Epithelial cell of proximal tubule (primary cell): ENCODE data around the gene AXIN1. TPM values are rescaled to one million over a fixed set of nuclear protein-coding genes. Genes with fewer than 3 reads are reported as not detected.

Source experiments
- DNase-seq: peaks from one replicate; pipeline ENCODE4 v3.0.0-alpha.2; 2011; ENCODE audit warnings: low read depth
- H3K4me3 ChIP-seq: 2 replicates; pipeline ENCODE4 v1.5.1; 2011; ENCODE audit warnings: low read depth, mild to moderate bottlenecking, low read length
- total RNA-seq: library from RNA; depleted of rRNA; stranded (reverse); fragments of >200 nt; gene quantifications from 2 replicates; pipeline ENCODE4 v1.2.3, GENCODE V29; 2015
- TF ChIP-seq, protein P1 (sequence below): conservative IDR thresholded peaks from 2 replicates; pipeline ENCODE4 v1.5.1; 2012; ENCODE audit warnings: low read depth, mild to moderate bottlenecking, low read length

Gene AXIN1
- total RNA-seq, 1 donor from 2014 or later, result 36.0 TPM

DNA sequence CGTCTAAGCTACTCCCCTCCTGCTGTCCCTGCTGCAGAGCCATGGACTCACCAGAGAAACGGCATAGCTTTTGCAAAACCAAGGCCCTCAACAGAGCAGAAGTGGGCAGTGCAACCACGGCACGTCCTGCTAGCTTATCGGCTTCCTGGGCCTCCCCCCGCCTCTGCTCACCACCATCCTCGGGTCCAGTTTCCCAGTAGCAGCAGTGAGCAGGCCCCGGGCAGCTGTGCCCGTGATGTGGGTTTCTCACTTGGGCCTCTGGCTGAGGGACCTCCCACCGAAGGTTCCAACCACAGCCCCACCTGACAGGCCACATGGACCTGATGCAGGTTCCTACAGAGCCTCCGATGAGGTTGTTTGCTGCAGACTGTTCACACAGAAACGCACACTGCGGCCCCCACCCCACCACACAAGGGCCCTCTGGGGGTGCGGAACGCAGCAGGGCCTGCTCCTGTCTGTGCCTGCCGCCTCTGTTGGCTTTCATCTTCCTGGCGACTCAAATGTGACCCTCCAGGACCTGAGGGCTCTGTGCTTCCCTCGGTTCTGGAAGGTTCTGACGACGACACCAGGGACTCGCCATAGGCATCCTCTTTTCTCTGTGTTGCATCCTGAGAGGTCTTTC is 44.7 kb downstream of the AXIN1 start:
- DNase-seq, result no peak
- TF ChIP-seq, protein P1, sequence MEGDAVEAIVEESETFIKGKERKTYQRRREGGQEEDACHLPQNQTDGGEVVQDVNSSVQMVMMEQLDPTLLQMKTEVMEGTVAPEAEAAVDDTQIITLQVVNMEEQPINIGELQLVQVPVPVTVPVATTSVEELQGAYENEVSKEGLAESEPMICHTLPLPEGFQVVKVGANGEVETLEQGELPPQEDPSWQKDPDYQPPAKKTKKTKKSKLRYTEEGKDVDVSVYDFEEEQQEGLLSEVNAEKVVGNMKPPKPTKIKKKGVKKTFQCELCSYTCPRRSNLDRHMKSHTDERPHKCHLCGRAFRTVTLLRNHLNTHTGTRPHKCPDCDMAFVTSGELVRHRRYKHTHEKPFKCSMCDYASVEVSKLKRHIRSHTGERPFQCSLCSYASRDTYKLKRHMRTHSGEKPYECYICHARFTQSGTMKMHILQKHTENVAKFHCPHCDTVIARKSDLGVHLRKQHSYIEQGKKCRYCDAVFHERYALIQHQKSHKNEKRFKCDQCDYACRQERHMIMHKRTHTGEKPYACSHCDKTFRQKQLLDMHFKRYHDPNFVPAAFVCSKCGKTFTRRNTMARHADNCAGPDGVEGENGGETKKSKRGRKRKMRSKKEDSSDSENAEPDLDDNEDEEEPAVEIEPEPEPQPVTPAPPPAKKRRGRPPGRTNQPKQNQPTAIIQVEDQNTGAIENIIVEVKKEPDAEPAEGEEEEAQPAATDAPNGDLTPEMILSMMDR, result no peak
- no peak overlapping the region for H3K4me3 ChIP-seq

DNA sequence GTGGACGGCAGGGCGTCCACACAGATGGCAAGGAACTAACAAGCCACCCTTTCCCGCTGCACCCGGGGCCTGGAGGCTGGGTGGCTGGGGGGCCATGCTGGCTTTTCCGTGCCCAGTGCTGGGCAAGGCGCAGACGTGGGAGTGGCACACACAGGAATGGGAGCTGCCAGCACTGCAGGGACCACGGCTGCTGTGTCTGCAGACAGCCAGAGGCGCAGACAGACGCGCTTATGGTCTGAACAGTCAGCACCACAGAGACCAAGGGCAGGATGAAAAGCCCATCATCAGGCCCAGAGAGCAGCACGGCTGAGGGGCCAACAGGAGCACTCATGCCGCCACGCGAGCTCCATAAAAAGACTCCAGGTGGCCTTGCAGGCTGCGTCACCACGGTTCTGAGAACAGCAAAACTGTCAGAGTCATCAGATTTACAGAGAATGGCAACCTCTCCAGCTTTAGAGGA is 45.6 kb downstream of the AXIN1 start:
- TF ChIP-seq, protein P1, result no peak
- no peak for DNase-seq
- H3K4me3 ChIP-seq, result no peak overlapping the region

DNA sequence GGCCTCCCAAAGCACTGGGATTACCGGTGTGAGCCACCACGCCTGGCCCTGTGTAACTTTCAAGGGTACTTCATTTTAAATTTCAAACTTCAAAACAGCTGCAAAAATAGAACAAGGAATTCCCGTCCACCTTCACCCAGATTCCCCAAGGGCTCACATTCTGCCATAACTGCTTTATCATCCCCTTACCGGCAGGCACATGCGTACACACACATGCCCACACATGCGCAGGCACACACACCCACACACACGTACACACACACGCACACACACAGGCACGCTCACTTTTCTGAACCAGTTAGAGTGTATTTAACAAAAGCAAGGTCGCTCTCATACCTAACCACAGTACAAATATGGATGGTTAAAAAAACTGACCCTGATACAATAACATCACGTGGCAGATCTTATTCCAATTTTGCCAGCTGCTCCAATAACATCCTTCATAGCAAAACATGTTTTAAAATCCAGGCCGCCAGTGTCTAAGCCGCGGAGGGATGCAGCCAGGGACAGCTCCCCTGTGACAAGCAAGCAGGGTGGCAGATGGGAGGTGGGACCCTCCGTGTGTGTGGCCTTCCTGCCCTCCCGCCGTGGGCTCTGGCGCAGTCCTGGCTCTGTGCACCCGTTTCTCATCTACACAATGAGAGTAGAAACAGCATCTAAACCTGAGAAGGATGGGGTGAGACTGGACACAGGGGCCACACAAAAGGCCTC is 46.5 kb downstream of the AXIN1 start:
- TF ChIP-seq, protein P1, result no peak
- no peak for DNase-seq
- no peak overlapping the region for H3K4me3 ChIP-seq

DNA sequence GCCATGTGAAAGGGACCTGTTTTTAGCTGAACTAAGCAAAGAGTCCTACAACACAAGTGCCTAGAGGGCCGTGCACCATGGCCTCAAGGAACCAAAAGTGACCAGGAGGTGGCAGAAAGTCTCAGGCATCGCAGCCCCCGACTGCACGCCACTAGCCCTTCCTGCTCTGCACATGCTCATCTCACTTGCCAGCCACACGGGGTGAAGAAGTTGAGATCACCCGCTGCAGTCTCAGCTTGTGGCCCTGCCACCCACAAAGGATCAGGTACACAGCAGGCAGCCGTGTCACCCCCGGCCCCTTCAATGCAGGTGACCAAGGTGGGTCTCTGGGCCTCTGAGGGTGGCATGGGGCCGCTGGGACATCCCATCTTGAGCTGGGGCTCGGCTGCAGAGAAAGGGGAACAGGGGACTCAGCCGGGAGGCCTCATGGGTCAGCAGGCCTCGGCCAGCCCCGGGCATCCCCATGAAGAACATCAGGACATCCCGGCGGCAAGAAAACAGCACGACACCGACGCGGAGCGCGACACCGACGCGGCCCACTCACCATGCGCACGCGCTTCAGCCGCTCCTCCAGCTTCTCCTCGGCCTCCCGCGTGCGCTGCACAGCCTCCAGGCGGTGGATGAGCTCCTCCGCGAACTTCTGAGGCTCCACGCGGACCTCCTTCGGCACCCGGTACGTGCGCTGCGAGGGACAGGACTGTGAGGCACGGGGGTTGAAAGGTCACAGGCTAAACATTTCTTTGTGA is 48.6 kb downstream of the AXIN1 start:
- no peak for DNase-seq
- H3K4me3 ChIP-seq, result no peak overlapping the region
- TF ChIP-seq, protein P1, result no peak

DNA sequence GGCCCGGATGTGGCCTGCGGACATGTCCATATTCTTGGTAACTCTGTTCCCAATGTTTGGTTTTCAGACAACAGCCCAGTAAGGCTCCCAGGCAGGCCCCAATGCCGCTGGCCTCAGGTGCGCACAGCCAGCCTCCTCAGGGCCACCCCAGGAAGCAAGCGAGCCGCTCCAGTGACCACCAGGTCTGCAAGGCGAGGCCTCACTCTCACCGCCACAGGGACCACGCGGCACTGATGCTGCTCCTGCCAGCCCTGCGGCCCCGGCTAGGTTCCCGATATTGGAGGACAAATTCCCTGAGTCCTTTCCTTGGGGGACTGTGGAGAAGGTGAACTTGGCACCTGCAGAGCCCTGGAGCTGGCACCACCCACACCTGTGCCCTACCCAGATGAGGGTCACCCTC is 50.6 kb downstream of the AXIN1 start:
- no peak overlapping the region for H3K4me3 ChIP-seq
- TF ChIP-seq, protein P1, result no peak
- DNase-seq, result no peak

DNA sequence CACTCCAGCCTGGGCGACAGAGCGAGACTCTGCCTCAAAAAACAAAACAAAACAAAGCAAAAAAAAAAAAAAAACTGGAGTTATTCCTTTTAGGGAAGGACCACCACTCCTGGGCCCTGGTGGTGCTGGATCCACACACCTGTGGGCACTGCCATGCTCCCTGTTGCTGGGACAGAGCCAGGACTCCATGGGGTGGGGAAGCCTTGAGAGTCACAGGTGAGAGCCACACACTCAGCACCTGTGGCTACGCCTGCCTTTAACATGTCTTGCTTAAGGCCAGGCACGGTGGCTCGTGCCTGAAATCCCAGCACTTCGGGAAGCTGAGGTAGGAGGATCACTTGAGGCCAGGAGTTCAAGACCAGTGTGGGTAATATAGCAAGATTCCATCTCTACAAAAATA is 51.3 kb downstream of the AXIN1 start:
- TF ChIP-seq, protein P1, result no peak
- no peak overlapping the region for H3K4me3 ChIP-seq
- no peak for DNase-seq
